ENCODE measurements around the gene TTC33. TPM values are rescaled to one million over a fixed set of nuclear protein-coding genes. Genes with fewer than 3 reads are reported as not detected.
"Not testable (repeated sequence)": the region's sequence is repeated elsewhere in the genome, so short reads cannot be mapped to it uniquely, and the experiment has no call there.

TTC33 gene, protein sequence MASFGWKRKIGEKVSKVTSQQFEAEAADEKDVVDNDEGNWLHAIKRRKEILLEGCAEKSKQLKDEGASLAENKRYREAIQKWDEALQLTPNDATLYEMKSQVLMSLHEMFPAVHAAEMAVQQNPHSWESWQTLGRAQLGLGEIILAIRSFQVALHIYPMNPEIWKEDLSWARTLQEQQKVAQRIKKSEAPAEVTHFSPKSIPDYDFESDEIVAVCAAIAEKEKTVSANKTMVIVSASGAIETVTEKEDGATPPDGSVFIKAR
- 16.2 and 18.8 TPM in 2 replicates for total RNA-seq

DNA sequence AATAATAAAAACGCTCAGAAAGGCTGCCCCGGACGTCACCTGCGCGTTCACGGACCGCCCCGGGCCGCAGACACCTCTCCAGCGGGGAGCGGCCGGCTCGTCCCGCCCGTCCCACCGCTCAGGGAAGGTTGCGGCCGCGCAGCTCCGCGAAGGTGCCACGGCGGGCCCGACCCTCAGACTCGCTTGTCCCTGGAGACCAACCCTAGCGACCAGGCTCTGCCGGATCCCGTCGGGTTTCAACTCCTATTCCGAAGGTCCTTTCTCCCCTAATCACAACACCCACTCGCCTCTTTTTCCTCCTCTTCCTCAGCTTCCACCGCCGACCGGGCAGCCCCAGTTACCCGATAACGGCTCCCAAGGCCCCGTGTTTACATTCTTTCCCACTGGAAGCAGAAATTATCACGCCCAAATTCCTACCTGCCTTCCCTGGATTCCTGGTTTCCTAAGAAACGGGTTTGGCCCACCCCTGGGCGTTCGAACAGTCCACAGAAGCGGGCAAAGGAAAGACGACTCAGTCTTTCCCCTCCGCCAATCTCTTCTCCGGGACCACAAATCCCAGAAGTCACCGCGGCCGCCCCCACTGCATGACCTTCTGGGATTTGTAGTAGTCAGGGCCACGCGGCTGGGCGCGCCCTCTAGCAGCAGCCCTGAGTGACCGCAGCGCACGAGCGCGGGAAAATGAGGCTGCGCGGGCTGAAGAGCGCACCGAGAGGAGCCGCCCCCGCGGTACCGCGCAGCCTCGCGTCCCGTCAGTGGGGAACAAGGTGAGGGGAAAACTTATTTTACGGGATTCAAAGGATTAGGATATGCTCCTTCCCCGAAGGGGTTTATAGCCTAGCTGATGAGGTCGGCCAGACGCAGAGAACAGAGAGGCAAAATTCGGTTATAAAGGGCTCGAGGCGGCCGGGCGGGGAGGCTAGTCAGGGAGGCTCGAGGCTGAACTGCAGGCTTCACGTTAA is at the start of gene TTC33:
Gene TTC33 (minus strand): TSS at position 555 of the 959 bp plus-strand sequence. CDS start 8,943 bp downstream, outside the sequence.
- intact Hi-C loops (cut with micrococcal nuclease), result loop anchor here (1.0 to 10.0 kb wide), 7 partner anchors 19 to 371 kb away; partner anchors contain the start of genes PRKAA1 and RPL37

DNA sequence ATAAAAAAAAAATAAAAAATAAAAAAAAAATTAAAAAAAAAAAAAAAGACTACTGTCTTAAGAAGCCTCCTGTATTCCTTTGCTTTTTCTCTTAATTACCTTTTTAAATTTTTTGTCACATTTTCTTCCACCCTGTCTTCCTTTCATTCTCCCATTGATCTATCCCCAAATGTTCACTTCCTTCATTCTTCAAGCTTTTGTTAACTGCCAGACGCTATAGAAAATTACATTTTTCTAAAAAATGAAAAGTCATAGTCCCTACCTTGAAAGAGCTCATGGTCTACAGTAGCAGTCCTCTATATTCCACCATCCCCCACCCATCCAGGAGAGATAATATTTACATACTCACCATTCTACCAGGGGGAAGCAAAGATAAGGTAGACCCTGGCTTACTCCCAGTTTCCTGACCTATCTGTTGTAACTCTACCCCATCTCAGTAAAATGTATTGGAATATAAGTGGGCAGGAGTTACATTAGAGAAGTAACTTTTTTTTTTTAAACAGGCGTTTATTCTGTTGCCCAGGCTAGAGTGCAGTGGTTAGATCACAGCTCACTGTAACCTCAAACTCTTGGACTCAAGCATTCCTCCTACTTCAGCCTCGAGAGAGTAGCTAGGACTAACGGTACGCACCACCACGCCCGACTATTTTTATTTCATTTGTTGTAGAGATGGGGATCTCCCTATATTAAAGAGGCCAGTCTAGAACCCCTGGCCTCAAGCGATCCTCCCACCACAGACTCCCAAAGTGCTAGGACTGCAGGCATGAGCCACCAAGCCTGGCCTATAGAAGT is 46.2 kb upstream of the TTC33 start:
- intact Hi-C loops (cut with micrococcal nuclease), result no loop called here

DNA sequence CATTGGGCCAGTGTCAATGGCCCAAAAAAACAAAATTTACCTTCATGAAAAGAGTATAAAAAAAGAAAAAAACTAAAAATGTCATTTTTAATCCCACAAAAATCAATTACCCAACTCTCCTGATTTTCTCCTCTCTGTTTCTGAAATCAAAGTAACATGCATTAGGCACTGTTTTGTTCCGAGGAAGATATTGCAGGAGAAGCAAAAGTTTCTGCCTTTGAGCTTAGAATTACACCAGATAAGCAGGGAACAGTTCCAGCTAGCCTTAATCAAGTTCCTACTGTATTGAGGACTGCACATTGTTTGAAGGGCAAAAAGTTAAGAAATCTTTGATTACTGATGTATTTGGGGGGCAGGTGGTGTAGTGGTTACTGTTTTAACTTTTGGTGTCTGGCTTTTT is 43.5 kb upstream of the TTC33 start:
- intact Hi-C loops (cut with micrococcal nuclease), result no loop called here

DNA sequence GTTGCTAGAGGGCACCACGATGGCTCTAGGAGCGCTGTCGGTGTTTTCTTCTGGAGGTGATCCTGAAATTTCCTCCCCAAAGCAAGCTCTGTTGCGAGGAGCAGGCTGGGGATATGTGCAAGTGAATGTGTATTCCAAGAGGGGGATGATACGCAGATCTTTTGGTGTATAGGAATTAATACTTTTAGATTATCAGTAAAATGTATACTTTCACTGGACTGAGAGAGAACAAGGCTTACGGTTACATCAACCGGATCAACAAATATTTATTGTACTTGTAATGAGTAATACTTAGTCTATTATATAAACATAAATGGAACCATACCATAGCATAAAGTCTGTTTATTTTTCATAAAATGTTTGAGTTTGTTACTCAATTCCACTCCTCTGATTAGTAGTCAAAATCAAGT is 43.0 kb upstream of the TTC33 start:
- intact Hi-C loops (cut with micrococcal nuclease), result loop anchor here (1.0 kb wide), 3 partner anchors 36 to 80 kb away; partner anchors contain the start of genes RPL37 and TTC33

DNA sequence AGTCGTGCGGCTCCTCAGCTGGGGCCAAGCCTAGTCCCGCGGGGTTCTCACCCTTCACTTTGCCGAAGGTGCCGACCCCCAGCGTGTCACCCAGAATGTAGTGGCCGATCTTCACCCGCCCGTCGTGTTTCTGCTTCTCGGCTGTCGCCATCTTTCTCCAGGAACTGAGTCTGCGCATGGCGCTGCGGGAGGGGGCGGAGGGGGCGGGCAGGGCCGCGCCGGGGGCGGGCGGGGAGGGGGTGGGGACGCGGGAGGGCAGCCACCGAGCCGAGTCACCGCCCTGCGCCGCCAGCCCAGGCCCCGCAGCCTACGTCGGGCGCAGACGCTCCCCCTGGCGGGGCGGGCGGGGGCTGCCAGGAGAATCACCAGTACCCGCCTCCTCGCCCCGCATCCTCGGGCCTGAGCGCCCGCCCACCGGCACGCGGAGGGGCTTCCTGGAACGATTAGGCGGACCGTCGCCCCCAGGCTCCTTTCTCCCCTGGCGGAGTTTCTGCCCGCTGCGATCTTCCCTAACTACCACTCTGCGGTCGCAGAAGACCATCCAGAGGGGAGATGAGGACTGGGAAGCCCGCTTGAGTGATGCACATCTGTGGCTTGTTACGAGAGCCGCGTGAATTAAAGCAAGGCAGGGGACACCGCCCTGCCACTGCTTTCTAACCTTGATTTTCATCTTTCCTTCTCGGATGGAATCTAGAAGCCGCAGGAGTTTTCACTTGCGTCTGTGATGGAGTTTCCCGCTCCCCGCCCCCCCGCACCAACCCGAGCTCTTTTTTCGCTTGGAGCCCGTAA is 42.4 kb upstream of the TTC33 start, which contains the start of gene PRKAA1:
Gene PRKAA1 (minus strand): TSS at position 363 of the 789 bp plus-strand sequence. CDS start 185 bp downstream, at position 178.
- intact Hi-C loops (cut with micrococcal nuclease), result loop anchor here (1.0 kb wide), 3 partner anchors 37 to 81 kb away; partner anchors contain the start of genes RPL37 and TTC33

DNA sequence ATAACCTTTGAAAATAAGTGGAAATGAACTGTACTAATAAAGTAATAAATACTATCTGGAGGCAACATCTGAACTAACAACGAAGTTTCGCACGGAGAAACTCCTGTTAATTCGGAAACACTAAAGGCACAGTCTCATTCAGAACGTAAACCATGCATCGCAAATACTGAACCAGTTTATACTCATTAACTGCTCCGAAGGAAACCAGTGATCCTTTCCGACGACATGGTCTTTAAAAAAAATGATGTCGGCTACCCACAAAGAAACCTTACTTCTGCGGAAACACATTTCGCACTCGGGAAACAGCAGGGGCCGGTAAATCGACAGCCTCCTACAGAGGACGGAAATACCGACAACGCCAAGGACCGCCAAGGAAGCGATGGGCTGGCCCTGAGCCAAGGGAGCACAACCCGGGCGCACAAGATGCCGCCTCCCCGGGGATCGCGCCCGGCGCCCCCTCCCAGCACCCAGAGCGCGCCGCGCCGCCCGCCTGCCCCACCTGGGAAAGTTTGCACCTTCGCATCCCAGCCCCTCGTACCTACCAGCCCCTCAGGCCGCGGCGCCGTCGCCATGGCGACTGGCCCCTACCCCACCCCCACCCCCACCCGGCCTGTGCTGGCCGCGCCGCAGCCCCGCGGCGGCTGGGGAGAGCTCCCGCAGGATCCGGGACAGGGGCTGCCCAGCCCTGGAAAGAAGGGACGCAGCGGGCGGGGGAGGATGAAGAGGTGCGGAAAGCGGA is 41.7 kb upstream of the TTC33 start:
- intact Hi-C loops (cut with micrococcal nuclease), result loop anchor here (1.0 kb wide), 3 partner anchors 38 to 82 kb away; partner anchors contain the start of genes RPL37 and TTC33

DNA sequence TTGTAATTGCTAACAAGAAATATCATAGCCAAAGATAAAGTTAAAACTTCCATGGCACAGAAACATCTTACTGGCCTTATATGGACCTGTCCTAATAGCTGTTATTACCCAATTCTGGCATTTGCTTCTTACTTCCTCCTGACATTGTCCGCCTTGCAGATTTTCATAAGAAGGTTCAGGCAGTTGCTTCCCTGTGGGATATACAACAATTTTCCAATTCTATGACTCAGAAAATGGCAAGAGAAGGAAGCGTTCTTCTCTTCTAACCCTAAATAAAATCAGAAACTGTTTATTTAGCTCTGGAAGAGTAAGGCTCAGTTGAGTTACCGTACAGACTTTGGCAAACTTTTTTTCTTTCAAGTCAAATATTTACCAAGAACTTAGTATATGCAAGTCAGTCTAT is 40.7 kb upstream of the TTC33 start:
- intact Hi-C loops (cut with micrococcal nuclease), result no loop called here

DNA sequence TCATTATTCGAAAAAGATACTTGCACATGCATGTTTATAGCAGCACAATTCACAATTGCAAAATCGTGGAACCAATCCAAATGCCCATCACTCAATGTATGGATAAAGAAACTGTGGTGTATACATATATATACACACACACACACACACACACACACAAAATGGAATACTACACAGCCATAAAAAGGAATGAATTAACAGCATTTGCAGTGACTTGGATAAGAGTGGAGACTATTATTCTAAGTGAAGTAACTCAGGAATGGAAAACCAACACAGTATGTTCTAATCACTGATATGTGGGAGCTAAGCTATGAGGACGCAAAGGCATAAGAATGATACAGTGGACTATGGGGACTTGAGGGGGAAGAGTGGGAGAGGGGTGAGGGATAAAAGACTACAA is 39.1 kb upstream of the TTC33 start:
- intact Hi-C loops (cut with micrococcal nuclease), result not testable (repeated sequence)

DNA sequence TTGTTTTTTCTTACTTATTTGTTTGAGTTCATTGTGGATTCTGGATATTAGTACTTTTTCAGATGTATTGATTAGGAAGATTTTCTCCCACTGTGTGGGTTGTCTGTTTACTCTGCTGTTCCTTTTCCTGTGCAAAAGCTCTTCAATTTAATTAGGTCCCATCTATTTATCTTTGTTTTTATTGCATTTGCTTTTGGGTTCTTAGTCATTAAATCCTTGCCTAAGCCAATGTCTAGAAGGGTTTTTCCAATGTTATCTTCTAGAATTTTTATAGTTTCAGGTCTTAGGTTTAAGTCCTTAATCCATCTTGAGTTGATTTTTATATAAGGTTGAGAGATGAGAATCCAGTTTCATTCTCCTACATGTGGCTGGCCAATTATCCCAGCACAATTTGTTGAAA is 38.6 kb upstream of the TTC33 start:
- intact Hi-C loops (cut with micrococcal nuclease), result not testable (repeated sequence)

DNA sequence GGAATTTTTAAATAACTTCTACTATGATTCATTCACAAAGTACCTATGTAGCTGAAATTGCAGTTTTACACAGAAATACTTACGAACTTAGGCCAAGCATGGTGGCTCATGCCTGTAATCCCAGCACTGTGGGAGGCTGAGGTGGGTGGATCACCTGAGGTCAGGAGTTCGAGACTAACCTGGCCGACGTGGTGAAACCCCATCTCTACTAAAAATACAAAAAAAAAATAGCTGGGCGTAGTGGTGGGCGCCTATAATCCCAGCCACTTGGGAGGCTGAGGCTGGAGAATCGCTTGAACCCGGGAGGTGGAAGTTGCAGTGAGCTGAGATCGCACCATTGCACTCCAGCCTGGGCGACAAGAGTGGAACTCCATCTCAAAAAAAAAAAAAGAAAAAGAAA is 36.9 kb upstream of the TTC33 start:
- intact Hi-C loops (cut with micrococcal nuclease), result not testable (repeated sequence)

DNA sequence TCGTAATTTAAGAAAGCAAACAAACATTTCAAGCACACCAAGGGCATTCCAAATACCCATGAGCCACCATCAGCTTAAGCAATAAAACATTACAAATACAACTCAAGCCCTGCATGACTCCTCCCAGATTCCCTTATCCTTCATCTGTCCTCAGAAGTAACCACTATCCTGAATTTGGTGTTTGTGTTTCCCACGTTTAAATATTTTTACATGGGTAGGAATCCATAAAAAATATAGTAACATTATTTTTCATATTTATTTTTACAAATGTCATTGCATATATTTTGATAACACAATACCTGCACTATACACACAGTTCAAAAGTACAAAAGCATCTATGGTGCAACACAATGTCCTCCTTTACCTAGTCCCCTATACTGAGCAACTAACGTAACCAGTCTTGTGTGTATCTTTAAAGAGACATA is 36.0 kb upstream of the TTC33 start:
- intact Hi-C loops (cut with micrococcal nuclease), result no loop called here

DNA sequence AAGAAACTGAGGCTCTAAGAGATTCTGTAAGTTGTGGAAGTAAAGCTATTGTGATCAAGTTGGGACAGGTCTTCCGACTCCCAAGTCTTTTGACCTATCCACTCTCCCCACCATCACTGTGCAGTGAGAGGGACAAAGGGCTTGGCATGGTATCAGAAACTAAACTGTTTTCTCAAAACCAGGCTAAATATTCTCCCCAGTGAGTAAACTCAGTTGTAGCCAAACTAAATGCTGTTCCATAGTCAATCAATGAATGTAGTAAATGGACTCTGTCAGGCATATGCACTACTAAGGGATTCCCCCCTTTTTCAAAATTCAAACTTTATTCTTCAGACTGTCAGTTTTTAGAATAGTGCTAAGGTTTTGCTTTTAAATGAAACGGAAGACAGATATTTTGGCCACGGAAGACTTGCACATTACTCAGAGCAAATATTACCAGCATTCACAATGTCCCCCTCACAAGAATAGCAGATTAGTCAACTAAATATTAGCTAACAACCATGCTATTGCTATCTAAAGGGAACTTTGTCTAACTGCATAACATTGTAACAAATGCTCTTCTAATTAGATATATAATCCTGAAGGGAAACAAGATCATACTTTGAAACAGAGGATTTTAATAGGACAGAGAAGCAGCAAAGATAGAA is 35.3 kb upstream of the TTC33 start:
- intact Hi-C loops (cut with micrococcal nuclease), result no loop called here

DNA sequence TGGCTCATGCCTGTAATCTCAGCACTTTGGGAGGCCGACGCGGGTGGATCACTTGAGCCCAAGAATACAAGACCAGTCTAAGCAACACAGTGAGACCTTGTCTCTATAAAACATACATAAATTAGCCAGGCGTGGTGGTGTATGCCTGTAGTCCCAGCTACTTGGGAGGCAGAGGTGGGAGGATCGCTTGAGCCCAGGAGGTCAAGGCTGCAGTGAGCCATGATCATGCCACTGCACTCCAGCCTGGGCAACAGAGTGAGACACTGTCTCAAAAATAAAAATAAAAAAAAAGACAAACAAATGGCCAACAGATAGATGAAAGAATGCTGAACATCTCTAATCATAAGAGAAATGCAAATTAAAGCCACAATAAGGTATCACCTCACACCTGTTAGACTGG is 33.2 kb upstream of the TTC33 start:
- intact Hi-C loops (cut with micrococcal nuclease), result not testable (repeated sequence)

DNA sequence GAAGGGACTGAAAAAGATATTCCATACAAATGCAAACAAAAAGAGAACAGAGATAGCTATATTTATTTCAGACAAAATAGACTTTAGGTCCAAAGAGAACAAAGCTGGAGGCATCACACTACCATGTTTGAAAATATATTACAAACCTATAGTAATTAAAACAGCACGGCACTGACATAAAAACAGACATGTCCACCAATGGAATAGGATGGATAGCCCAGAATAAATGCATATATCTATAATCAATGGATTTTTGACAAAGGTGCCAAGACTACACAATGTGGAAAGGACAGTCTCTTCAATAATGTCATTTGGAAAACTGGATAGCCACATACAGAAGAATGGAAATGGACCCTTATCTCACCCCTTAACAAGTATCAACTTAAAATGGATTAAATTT is 32.2 kb upstream of the TTC33 start:
- intact Hi-C loops (cut with micrococcal nuclease), result no loop called here

DNA sequence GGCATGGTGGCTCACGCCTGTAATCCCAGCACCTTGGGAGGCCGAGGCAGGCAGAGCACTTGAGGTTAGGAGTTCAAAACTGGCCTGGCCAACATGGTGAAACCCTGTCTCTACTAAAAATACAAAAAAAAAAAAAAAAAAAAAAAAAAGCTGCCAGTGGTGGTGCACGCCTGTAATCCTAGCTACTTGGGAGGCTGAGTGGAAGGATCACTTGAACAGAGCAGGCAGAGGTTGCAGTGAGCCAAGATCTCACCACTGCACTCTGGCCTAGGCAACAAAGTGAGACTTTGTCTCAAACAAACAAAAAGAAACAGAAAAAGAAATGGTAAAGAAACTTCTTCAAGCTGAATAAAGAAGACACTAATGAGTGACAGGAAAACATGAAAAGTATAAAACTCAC is 30.9 kb upstream of the TTC33 start:
- intact Hi-C loops (cut with micrococcal nuclease), result not testable (repeated sequence)

DNA sequence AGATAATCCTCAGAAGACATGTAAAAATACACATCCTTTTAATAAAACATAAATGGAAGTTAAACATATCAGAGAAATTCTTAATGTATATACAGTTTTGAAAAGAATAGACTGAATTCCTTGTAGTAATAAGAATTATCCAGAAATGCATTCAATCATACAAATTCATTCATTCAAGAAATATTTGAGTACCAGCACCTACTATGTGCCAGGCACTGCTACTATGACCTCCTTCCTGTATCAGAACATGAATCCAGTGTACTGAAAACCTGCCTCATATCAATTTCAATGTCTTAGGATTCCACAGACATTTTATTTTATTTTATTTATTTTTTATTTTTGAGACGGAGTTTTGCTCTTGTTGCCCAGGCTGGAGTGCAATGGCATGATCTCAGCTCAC is 29.2 kb upstream of the TTC33 start:
- intact Hi-C loops (cut with micrococcal nuclease), result no loop called here

DNA sequence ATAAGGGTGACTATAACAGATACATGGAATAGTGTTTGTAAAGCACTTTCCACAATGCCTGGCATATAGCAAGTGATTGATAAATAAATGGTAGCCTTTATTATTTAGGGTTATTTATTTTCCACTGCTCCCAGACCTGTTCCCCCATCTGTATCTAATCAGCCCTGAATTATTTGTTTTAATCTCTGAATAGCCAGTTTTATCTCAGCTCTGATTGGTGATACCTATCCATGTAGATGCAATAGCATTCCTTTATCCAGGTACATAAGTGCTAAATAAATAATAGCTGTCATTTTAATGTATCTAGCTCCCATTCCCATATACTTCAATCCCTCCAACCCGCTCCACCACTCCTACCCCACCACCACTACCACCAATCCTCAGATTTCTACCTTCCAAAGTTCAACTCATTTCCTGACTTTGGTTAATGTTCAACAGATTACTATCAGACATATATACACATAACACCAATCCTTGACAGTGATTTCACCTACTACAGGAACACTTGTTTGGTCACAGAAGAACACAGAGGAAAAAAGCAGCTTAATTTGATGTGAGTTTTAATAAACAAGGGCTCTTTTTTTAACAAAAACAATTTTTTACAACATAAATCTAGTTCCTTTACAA is 28.4 kb upstream of the TTC33 start:
- intact Hi-C loops (cut with micrococcal nuclease), result no loop called here

DNA sequence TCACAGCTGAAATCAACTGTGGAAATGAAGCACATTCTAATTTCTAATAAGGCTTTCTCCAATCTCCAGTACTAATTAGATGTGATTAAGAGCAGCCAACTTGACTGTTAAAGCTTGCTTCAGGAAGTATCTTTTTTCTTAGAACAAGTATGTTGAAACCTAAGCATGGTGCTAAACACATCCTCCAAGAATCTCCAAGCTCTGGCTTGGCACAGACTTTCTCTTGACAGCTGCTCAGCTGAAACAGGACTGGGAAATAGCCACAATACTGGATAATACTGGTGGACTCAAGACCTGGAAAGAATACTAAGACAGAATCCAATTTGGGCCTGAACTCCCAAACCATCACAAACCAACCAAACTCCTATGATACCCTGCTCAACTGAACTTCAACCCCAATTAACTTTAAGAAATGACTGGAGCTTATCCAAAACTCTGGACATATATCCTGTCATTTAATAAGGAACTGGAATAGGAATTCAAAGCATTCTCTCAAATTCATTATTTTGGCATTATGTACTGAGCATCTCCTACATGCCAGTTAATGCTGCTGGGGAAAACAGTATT is 26.2 kb upstream of the TTC33 start:
- intact Hi-C loops (cut with micrococcal nuclease), result no loop called here

Measured in T-helper 2 cell treated with Interferon-gamma antibody and Interleukin-4, amounts not matched to agents 100 ng/mL and 5 ng/mL, for 36 hours (primary cell).